WTC11 (cell line): ENCODE results near the gene BMP2. TPM values are rescaled to one million over a fixed set of nuclear protein-coding genes. Genes with fewer than 3 reads are reported as not detected.

Experiments
- ATAC-seq: fragments of 200-7000 bp; cut with Tn5 transposase; 2 replicates; pipeline ENCODE4 v1.10.0; 2021; ENCODE audit warnings: mild to moderate bottlenecking, moderate library complexity
- CTCF ChIA-PET: fragments of 300-600 bp; sonication (Branson Sonifier 250); formaldehyde crosslinking; loops from one replicate; lab custom pipeline; 2021; ENCODE audit warnings: antibody characterized with exemption; lab: Charles Lee
- POLR2A ChIA-PET: fragments of 350-600 bp; sonication (Branson Sonifier 250); formaldehyde crosslinking; loops from one replicate; lab custom pipeline; 2021; ENCODE audit warnings: antibody characterized with exemption; lab: Charles Lee
- DNase-seq: peaks from one replicate; pipeline ENCODE4 v3.0.0; 2021; ENCODE audit warnings: low spot score
- H3K27ac Mint-ChIP-seq: 2 replicates; pipeline ENCODE4 v1.8.0; 2021; ENCODE audit warnings: mixed read lengths
- H3K27me3 Mint-ChIP-seq: 2 replicates; pipeline ENCODE4 v1.8.0; 2021; ENCODE audit warnings: low read depth, mild to moderate bottlenecking, moderate library complexity, mixed read lengths
- H3K36me3 Mint-ChIP-seq: 2 replicates; pipeline ENCODE4 v1.8.0; 2021; ENCODE audit warnings: mixed read lengths
- H3K4me1 Mint-ChIP-seq: 2 replicates; pipeline ENCODE4 v1.8.0; 2022; ENCODE audit warnings: mixed read lengths
- H3K4me3 Mint-ChIP-seq: 2 replicates; pipeline ENCODE4 v1.8.0; 2021; ENCODE audit warnings: mild to moderate bottlenecking, moderate library complexity, mixed read lengths
- H3K9me3 Mint-ChIP-seq: 2 replicates; pipeline ENCODE4 v1.8.0; 2021; ENCODE audit warnings: mixed read lengths
- ATF1 ChIP-seq: sonication (generic); formaldehyde crosslinking; IDR thresholded peaks from 2 replicates; pipeline ENCODE4 v1.8.1; 2023; ENCODE audit warnings: mild to moderate bottlenecking, moderate library complexity, missing genetic modification reagents
- ATF3 ChIP-seq: sonication (generic); formaldehyde crosslinking; conservative IDR thresholded peaks from 2 replicates; pipeline ENCODE4 v1.8.1; 2022; ENCODE audit warnings: mild to moderate bottlenecking, missing genetic modification reagents
- CREB1 ChIP-seq: sonication (generic); formaldehyde crosslinking; IDR thresholded peaks from 2 replicates; pipeline ENCODE4 v1.8.0; 2023; ENCODE audit warnings: mild to moderate bottlenecking, missing genetic modification reagents
- ELF4 ChIP-seq: sonication (generic); formaldehyde crosslinking; IDR thresholded peaks from 2 replicates; pipeline ENCODE4 v1.8.1; 2022; ENCODE audit warnings: low read depth, mild to moderate bottlenecking, moderate library complexity, missing genetic modification reagents
- GRHL2 ChIP-seq: fragments of 250-450 bp; sonication (Bioruptor Pico); IDR thresholded peaks from 2 replicates; pipeline ENCODE4 v1.8.0; 2022; ENCODE audit warnings: mild to moderate bottlenecking, moderate library complexity; ENCODE audit not compliant: insufficient replicate concordance, severe bottlenecking
- GTF2I ChIP-seq: fragments of 250-450 bp; sonication (Bioruptor Pico); conservative IDR thresholded peaks from 2 replicates; pipeline ENCODE4 v1.4.0; 2021; ENCODE audit warnings: mild to moderate bottlenecking
- HMGXB4 ChIP-seq: sonication (generic); formaldehyde crosslinking; IDR thresholded peaks from 2 replicates; pipeline ENCODE4 v1.8.1; 2023; ENCODE audit warnings: mild to moderate bottlenecking, moderate library complexity, missing genetic modification reagents
- JUN ChIP-seq: sonication (generic); formaldehyde crosslinking; IDR thresholded peaks from 2 replicates; pipeline ENCODE4 v1.8.0; 2023; ENCODE audit warnings: mild to moderate bottlenecking, missing genetic modification reagents
- MXD4 ChIP-seq: fragments of 250-450 bp; sonication (Bioruptor Pico); IDR thresholded peaks from 2 replicates; pipeline ENCODE4 v1.8.0; 2021; ENCODE audit warnings: mild to moderate bottlenecking, moderate library complexity, borderline replicate concordance
- NR2C2 ChIP-seq: sonication (generic); formaldehyde crosslinking; IDR thresholded peaks from 2 replicates; pipeline ENCODE4 v1.8.0; 2022; ENCODE audit warnings: mild to moderate bottlenecking, missing genetic modification reagents
- OVOL2 ChIP-seq: fragments of 250-450 bp; sonication (Bioruptor Pico); IDR thresholded peaks from 2 replicates; pipeline ENCODE4 v1.9.0; 2021; ENCODE audit warnings: mild to moderate bottlenecking, borderline replicate concordance
- PREB ChIP-seq: sonication (generic); formaldehyde crosslinking; IDR thresholded peaks from 2 replicates; pipeline ENCODE4 v1.8.1; 2022; ENCODE audit warnings: mild to moderate bottlenecking, missing genetic modification reagents, moderate library complexity, borderline replicate concordance
- SP1 ChIP-seq: sonication (generic); formaldehyde crosslinking; conservative IDR thresholded peaks from 2 replicates; pipeline ENCODE4 v1.8.1; 2022; ENCODE audit warnings: missing genetic modification reagents
- TEAD1 ChIP-seq: sonication (generic); formaldehyde crosslinking; IDR thresholded peaks from 2 replicates; pipeline ENCODE4 v1.8.0; 2022; ENCODE audit warnings: mild to moderate bottlenecking, missing genetic modification reagents
- ZNF121 ChIP-seq: sonication (generic); formaldehyde crosslinking; IDR thresholded peaks from 2 replicates; pipeline ENCODE4 v1.8.0; 2023; ENCODE audit warnings: missing genetic modification reagents
- ZNF138 ChIP-seq: sonication (generic); formaldehyde crosslinking; conservative IDR thresholded peaks from 2 replicates; pipeline ENCODE4 v1.8.1; 2022; ENCODE audit warnings: mild to moderate bottlenecking, moderate library complexity, missing genetic modification reagents
- ZNF263 ChIP-seq: sonication (generic); formaldehyde crosslinking; IDR thresholded peaks from 2 replicates; pipeline ENCODE4 v1.8.1; 2022; ENCODE audit warnings: low read depth, mild to moderate bottlenecking, moderate library complexity, missing genetic modification reagents
- ZNF317 ChIP-seq: sonication (generic); formaldehyde crosslinking; IDR thresholded peaks from 2 replicates; pipeline ENCODE4 v1.8.1; 2023; ENCODE audit warnings: low read depth, mild to moderate bottlenecking, moderate library complexity, missing genetic modification reagents, borderline replicate concordance
- total RNA-seq: library from RNA; stranded (reverse); gene quantifications from 3 replicates; pipeline ENCODE4 v1.2.3, GENCODE V29; 2021
- TF ChIP-seq, protein P1 (sequence below): sonication (generic); formaldehyde crosslinking; IDR thresholded peaks from 2 replicates; pipeline ENCODE4 v1.8.1; 2023; ENCODE audit warnings: mild to moderate bottlenecking, missing genetic modification reagents, borderline replicate concordance
- TF ChIP-seq, protein P2 (sequence below): sonication (generic); formaldehyde crosslinking; IDR thresholded peaks from 2 replicates; pipeline ENCODE4 v1.8.1; 2022; ENCODE audit warnings: low read depth, missing genetic modification reagents, borderline replicate concordance

Gene BMP2
- total RNA-seq, 1 experiment from 2014 or later = 1.3 TPM

- Mint-ChIP-seq H3K27ac (no peak overlapping the region), H3K27me3 (no peaks in the 10 kb centered on the region), H3K36me3 (0 out of 2 replicates have a peak, but pooled peaks cover 3% of the 10 kb centered on the region)
- POLR2A ChIA-PET = no interaction called here
- TF ChIP-seq GTF2I (CRISPR knock-in tag) (no peak), SP1 (CRISPR knock-in tag) (no peak), ZNF317 (CRISPR knock-in tag) (no peak), ZNF121 (CRISPR knock-in tag) (no peak), TEAD1 (no peak), HMGXB4 (CRISPR knock-in tag) (no peak), OVOL2 (no peak), JUN (no peak), ATF3 (CRISPR knock-in tag) (no peak), PREB (CRISPR knock-in tag) (no peak), ATF1 (no peak), ZNF263 (no peak), MXD4 (CRISPR knock-in tag) (no peak), ZNF138 (CRISPR knock-in tag) (no peak), GRHL2 (CRISPR knock-in tag) (no peak), ELF4 (CRISPR knock-in tag) (no peak), NR2C2 (CRISPR knock-in tag) (no peak), CREB1 (CRISPR knock-in tag) (no peak)
- TF ChIP-seq, protein P1, sequence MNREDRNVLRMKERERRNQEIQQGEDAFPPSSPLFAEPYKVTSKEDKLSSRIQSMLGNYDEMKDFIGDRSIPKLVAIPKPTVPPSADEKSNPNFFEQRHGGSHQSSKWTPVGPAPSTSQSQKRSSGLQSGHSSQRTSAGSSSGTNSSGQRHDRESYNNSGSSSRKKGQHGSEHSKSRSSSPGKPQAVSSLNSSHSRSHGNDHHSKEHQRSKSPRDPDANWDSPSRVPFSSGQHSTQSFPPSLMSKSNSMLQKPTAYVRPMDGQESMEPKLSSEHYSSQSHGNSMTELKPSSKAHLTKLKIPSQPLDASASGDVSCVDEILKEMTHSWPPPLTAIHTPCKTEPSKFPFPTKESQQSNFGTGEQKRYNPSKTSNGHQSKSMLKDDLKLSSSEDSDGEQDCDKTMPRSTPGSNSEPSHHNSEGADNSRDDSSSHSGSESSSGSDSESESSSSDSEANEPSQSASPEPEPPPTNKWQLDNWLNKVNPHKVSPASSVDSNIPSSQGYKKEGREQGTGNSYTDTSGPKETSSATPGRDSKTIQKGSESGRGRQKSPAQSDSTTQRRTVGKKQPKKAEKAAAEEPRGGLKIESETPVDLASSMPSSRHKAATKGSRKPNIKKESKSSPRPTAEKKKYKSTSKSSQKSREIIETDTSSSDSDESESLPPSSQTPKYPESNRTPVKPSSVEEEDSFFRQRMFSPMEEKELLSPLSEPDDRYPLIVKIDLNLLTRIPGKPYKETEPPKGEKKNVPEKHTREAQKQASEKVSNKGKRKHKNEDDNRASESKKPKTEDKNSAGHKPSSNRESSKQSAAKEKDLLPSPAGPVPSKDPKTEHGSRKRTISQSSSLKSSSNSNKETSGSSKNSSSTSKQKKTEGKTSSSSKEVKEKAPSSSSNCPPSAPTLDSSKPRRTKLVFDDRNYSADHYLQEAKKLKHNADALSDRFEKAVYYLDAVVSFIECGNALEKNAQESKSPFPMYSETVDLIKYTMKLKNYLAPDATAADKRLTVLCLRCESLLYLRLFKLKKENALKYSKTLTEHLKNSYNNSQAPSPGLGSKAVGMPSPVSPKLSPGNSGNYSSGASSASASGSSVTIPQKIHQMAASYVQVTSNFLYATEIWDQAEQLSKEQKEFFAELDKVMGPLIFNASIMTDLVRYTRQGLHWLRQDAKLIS (CRISPR knock-in tag) = no peak
- TF ChIP-seq, protein P2, sequence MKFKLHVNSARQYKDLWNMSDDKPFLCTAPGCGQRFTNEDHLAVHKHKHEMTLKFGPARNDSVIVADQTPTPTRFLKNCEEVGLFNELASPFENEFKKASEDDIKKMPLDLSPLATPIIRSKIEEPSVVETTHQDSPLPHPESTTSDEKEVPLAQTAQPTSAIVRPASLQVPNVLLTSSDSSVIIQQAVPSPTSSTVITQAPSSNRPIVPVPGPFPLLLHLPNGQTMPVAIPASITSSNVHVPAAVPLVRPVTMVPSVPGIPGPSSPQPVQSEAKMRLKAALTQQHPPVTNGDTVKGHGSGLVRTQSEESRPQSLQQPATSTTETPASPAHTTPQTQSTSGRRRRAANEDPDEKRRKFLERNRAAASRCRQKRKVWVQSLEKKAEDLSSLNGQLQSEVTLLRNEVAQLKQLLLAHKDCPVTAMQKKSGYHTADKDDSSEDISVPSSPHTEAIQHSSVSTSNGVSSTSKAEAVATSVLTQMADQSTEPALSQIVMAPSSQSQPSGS = no peak
- TF ChIP-seq, all 79 proteins: peak for 0
- peaks cover 15% of the 10 kb centered on the region for H3K9me3 Mint-ChIP-seq
- H3K4me3 Mint-ChIP-seq = no peak overlapping the region
- no peak for DNase-seq
- CTCF ChIA-PET = interaction anchor here (0.5 kb wide), 1 partner anchor 920 kb away, joined by 3 read pairs; no protein-coding TSS in a partner anchor
- peaks cover 5% of the 10 kb centered on the region for H3K4me1 Mint-ChIP-seq
- peak; percentile 57 for ATAC-seq
These were observed 48.7 kb upstream of the BMP2 start for GRCh38 chr20:6718662-6719368.
